ENCODE measurements around the gene IMPDH1.

GRCh38 chr7:128394904-128395496 is 14.8 kb downstream of the IMPDH1 start:
- TF ChIP-seq CTCF (IDR thresholded peaks at IDR 0.05) (no peak), POLR2AphosphoS5 (IDR thresholded peaks at IDR 0.05) (no peak)
